Neural progenitor cell (in vitro differentiated cells): ENCODE data around the gene LRRC26. TPM values are rescaled to one million over a fixed set of nuclear protein-coding genes. Genes with fewer than 3 reads are reported as not detected.

Experiments used
- DNase-seq: peaks from one replicate; pipeline ENCODE4 v3.0.0-alpha.2; 2016; ENCODE audit warnings: low spot score
- H2AFZ ChIP-seq: fragments of 200-600 bp; sonication (generic); replicated peaks from 2 replicates; pipeline ENCODE4 v1.6.1; 2016; ENCODE audit warnings: antibody characterized with exemption
- H3F3A ChIP-seq: fragments of 200-600 bp; sonication (generic); 2 replicates; pipeline ENCODE4 v1.6.1; 2016; ENCODE audit warnings: antibody characterized with exemption, low read depth
- H3K27ac ChIP-seq: fragments of 200-600 bp; sonication (generic); 2 replicates; pipeline ENCODE4 v1.5.1; 2016; ENCODE audit warnings: mild to moderate bottlenecking
- H3K27me3 ChIP-seq: fragments of 200-600 bp; sonication (generic); 2 replicates; pipeline ENCODE4 v1.6.1; 2016; ENCODE audit warnings: mild to moderate bottlenecking, moderate library complexity
- H3K36me3 ChIP-seq: fragments of 200-600 bp; sonication (generic); 2 replicates; pipeline ENCODE4 v1.5.1; 2016
- H3K4me1 ChIP-seq: fragments of 200-600 bp; sonication (generic); 2 replicates; pipeline ENCODE4 v1.6.1; 2016; ENCODE audit warnings: mixed run types
- H3K4me2 ChIP-seq: fragments of 200-600 bp; sonication (generic); 2 replicates; pipeline ENCODE4 v1.6.1; 2016
- H3K4me3 ChIP-seq: fragments of 200-600 bp; sonication (generic); 2 replicates; pipeline ENCODE4 v1.5.1; 2016
- H3K79me2 ChIP-seq: fragments of 200-600 bp; sonication (generic); 2 replicates; pipeline ENCODE4 v1.6.1; 2016; ENCODE audit warnings: low read depth
- H3K9ac ChIP-seq: fragments of 200-600 bp; sonication (generic); 2 replicates; pipeline ENCODE4 v1.6.1; 2016
- H3K9me3 ChIP-seq: fragments of 200-600 bp; sonication (generic); 2 replicates; pipeline ENCODE4 v1.5.1; 2016; ENCODE audit warnings: low read depth
- H4K20me1 ChIP-seq: fragments of 200-600 bp; sonication (generic); 2 replicates; pipeline ENCODE4 v1.6.1; 2016; ENCODE audit warnings: low read depth
- H3K27ac Mint-ChIP-seq: 3 replicates; pipeline ENCODE4 v1.8.0; 2021; ENCODE audit warnings: mixed read lengths
- H3K27me3 Mint-ChIP-seq: 2 replicates; pipeline ENCODE4 v1.8.0; 2022; ENCODE audit warnings: low read depth, mild to moderate bottlenecking, inconsistent platforms, moderate library complexity, mixed read lengths; ENCODE audit not compliant: insufficient read depth
- H3K36me3 Mint-ChIP-seq: 3 replicates; pipeline ENCODE4 v1.8.0; 2021; ENCODE audit warnings: mixed read lengths
- H3K4me1 Mint-ChIP-seq: 3 replicates; pipeline ENCODE4 v1.8.0; 2021; ENCODE audit warnings: mixed read lengths
- H3K4me3 Mint-ChIP-seq: 3 replicates; pipeline ENCODE4 v1.8.0; 2021; ENCODE audit warnings: mild to moderate bottlenecking, moderate library complexity, mixed read lengths
- H3K9me3 Mint-ChIP-seq: 3 replicates; pipeline ENCODE4 v1.8.0; 2020; ENCODE audit warnings: mixed read lengths
- CTCF ChIP-seq: fragments of 200-600 bp; sonication (generic); IDR thresholded peaks from 2 replicates; pipeline ENCODE4 v1.5.1; 2017; ENCODE audit warnings: antibody characterized with exemption, mild to moderate bottlenecking
- EZH2 ChIP-seq: fragments of 200-600 bp; sonication (generic); IDR thresholded peaks from 2 replicates; pipeline ENCODE4 v1.6.1; 2017; ENCODE audit warnings: antibody characterized with exemption, mild to moderate bottlenecking, moderate library complexity
- EZH2phosphoT487 ChIP-seq: fragments of 200-600 bp; sonication (generic); IDR thresholded peaks from 2 replicates; pipeline ENCODE4 v1.6.1; 2017; ENCODE audit warnings: antibody characterized with exemption
- total RNA-seq: library from RNA; depleted of rRNA; stranded (reverse); fragments of >200 nt; gene quantifications from 2 replicates; pipeline ENCODE4 v1.2.3, GENCODE V29; 2015; ENCODE audit warnings: low replicate concordance

LRRC26 gene
- total RNA-seq, 1 donor from 2014 or later: not detected

GRCh38 chr9:137198051-137198901 lies 28.4 kb upstream of the LRRC26 start:
- peaks cover 20% of the 10 kb centered on the region for H3K4me1 Mint-ChIP-seq
- DNase-seq: no peak
- H3K4me3 Mint-ChIP-seq: peak overlapping the region; percentile 63
- H3K4me1 ChIP-seq: peaks cover 12% of the 10 kb centered on the region
- H3K9me3 Mint-ChIP-seq: no peaks in the 10 kb centered on the region
- H3K9ac ChIP-seq: no peak overlapping the region
- H3K27me3 ChIP-seq: peaks cover 7% of the 10 kb centered on the region
- peaks cover 4% of the 10 kb centered on the region for H3K36me3 Mint-ChIP-seq
- peaks cover 38% of the 10 kb centered on the region for H3K79me2 ChIP-seq
- peaks cover 71% of the 10 kb centered on the region for H4K20me1 ChIP-seq
- H2AFZ ChIP-seq: no peak overlapping the region
- peaks cover 10% of the 10 kb centered on the region for H3K27me3 Mint-ChIP-seq
- H3K4me3 ChIP-seq: no peak overlapping the region
- no peaks in the 10 kb centered on the region for H3K9me3 ChIP-seq
- H3F3A ChIP-seq: peaks cover 17% of the 10 kb centered on the region
- no peaks in the 10 kb centered on the region for H3K36me3 ChIP-seq
- no peak overlapping the region for H3K4me2 ChIP-seq
- TF ChIP-seq EZH2phosphoT487: no peak
- H3K27ac ChIP-seq: no peak overlapping the region
- no peak overlapping the region for H3K27ac Mint-ChIP-seq

- H3K4me3 ChIP-seq: no peak overlapping the region
- H3F3A ChIP-seq: no peaks in the 10 kb centered on the region
- no peak overlapping the region for H3K4me2 ChIP-seq
- H3K27me3 Mint-ChIP-seq: peaks cover 4% of the 10 kb centered on the region
- DNase-seq: no peak
- H3K36me3 ChIP-seq: no peaks in the 10 kb centered on the region
- no peak overlapping the region for H3K9ac ChIP-seq
- TF ChIP-seq CTCF: no peak
- no peak for TF ChIP-seq EZH2
- no peak for TF ChIP-seq EZH2phosphoT487
- H3K4me3 Mint-ChIP-seq: no peak overlapping the region
- H3K36me3 Mint-ChIP-seq: no peaks in the 10 kb centered on the region
- H3K79me2 ChIP-seq: peaks cover 24% of the 10 kb centered on the region
- H3K9me3 ChIP-seq: no peaks in the 10 kb centered on the region
- peaks cover 14% of the 10 kb centered on the region for H3K4me1 Mint-ChIP-seq
- peaks cover 7% of the 10 kb centered on the region for H3K27me3 ChIP-seq
- H3K27ac Mint-ChIP-seq: no peak overlapping the region
- H4K20me1 ChIP-seq: peaks cover 73% of the 10 kb centered on the region
- peaks cover 7% of the 10 kb centered on the region for H3K4me1 ChIP-seq
- H2AFZ ChIP-seq: no peak overlapping the region
- no peaks in the 10 kb centered on the region for H3K9me3 Mint-ChIP-seq
- H3K27ac ChIP-seq: no peak overlapping the region
These were observed 25.8 kb upstream of the LRRC26 start for GRCh38 chr9:137195525-137196220.

- Histone ChIP-seq H3K79me2 (peaks cover 24% of the 10 kb centered on the region), H2AFZ (no peak overlapping the region), H3K9me3 (no peaks in the 10 kb centered on the region), H3F3A (no peaks in the 10 kb centered on the region), H3K4me1 (peaks cover 7% of the 10 kb centered on the region), H3K27ac (no peak overlapping the region), H3K4me3 (no peak overlapping the region), H3K4me2 (no peak overlapping the region), H3K9ac (no peak overlapping the region), H4K20me1 (peaks cover 73% of the 10 kb centered on the region), H3K36me3 (no peaks in the 10 kb centered on the region), H3K27me3 (peaks cover 6% of the 10 kb centered on the region)
- Mint-ChIP-seq H3K9me3 (no peaks in the 10 kb centered on the region), H3K27me3 (peaks cover 4% of the 10 kb centered on the region), H3K4me3 (no peak overlapping the region), H3K4me1 (peaks cover 17% of the 10 kb centered on the region), H3K36me3 (no peaks in the 10 kb centered on the region), H3K27ac (no peak overlapping the region)
- TF ChIP-seq CTCF: no peak
- no peak for TF ChIP-seq EZH2phosphoT487
- TF ChIP-seq EZH2: no peak
- no peak for DNase-seq
These were observed 25.1 kb upstream of the LRRC26 start for GRCh38 chr9:137194909-137195308.
